IMR-90 (cell line): ENCODE results near the gene TMCC3. TPM values are rescaled to one million over a fixed set of nuclear protein-coding genes. Genes with fewer than 3 reads are reported as not detected.

Source experiments
- ATAC-seq: fragments of 200-7000 bp; cut with Tn5 transposase; 2 replicates; pipeline ENCODE4 v1.9.1; 2020; ENCODE audit warnings: low read depth, mild to moderate bottlenecking, moderate library complexity
- BruUV-seq: library from RNA; stranded (reverse); fragments of 400-500 nt; replicated peaks from 2 replicates; lab custom pipeline; 2021; lab: Mats Ljungman, UMichigan
- CTCF ChIA-PET: fragments of 300-600 bp; formaldehyde crosslinking; extraction: SDS; loops from one replicate; lab custom pipeline; 2021; ENCODE audit warnings: antibody characterized with exemption; lab: Yijun Ruan, JAX
- POLR2A ChIA-PET: fragments of 300-600 bp; sonication (Branson Sonifier 250); formaldehyde crosslinking; loops from one replicate; lab custom pipeline; 2022; ENCODE audit warnings: antibody characterized with exemption; ENCODE audit not compliant: unreplicated experiment; lab: Charles Lee
- DNase-seq: peaks from one replicate; pipeline ENCODE4 v3.0.0; 2013
- H2AFZ ChIP-seq: replicated peaks from 2 replicates; pipeline ENCODE3; 2013; ENCODE audit warnings: low read length, mild to moderate bottlenecking; ENCODE audit not compliant: poor library complexity
- H2AK5ac ChIP-seq: 2 replicates; pipeline ENCODE4 v1.6.1; 2013; ENCODE audit warnings: low read depth, low read length, inconsistent platforms
- H2AK9ac ChIP-seq: replicated peaks from 2 replicates; pipeline ENCODE3; 2013; ENCODE audit warnings: mild to moderate bottlenecking, low read depth, low read length, moderate library complexity; ENCODE audit not compliant: poor library complexity
- H2BK120ac ChIP-seq: 2 replicates; pipeline ENCODE4 v1.6.1; 2013; ENCODE audit warnings: low read depth, low read length, inconsistent platforms
- H2BK15ac ChIP-seq: 3 replicates; pipeline ENCODE4 v1.6.1; 2013; ENCODE audit warnings: low read depth, low read length, inconsistent platforms
- H2BK20ac ChIP-seq: 2 replicates; pipeline ENCODE4 v1.6.1; 2013; ENCODE audit warnings: low read depth, mild to moderate bottlenecking, inconsistent platforms, low read length, moderate library complexity
- H2BK5ac ChIP-seq: 2 replicates; pipeline ENCODE4 v1.6.1; 2013; ENCODE audit warnings: mild to moderate bottlenecking, low read depth, low read length, inconsistent platforms; ENCODE audit not compliant: poor library complexity, severe bottlenecking
- H3K14ac ChIP-seq: replicated peaks from 2 replicates; pipeline ENCODE4 v1.6.1; 2013; ENCODE audit warnings: low read depth, low read length, inconsistent platforms
- H3K18ac ChIP-seq: 2 replicates; pipeline ENCODE4 v1.6.1; 2013; ENCODE audit warnings: low read depth, low read length, control low read depth
- H3K23ac ChIP-seq: 2 replicates; pipeline ENCODE4 v1.6.1; 2013; ENCODE audit warnings: low read depth, low read length, inconsistent platforms
- H3K27ac ChIP-seq: 2 replicates; pipeline ENCODE4 v1.5.1; 2013; ENCODE audit warnings: mild to moderate bottlenecking, control low read depth, low read length; ENCODE audit not compliant: insufficient read depth
- H3K27me3 ChIP-seq: 2 replicates; pipeline ENCODE4 v1.6.1; 2013; ENCODE audit warnings: low read length; ENCODE audit not compliant: control insufficient read depth, insufficient read depth
- H3K36me3 ChIP-seq: 2 replicates; pipeline ENCODE4 v1.6.1; 2013; ENCODE audit warnings: low read length, mixed read lengths; ENCODE audit not compliant: control insufficient read depth, insufficient read depth
- H3K4ac ChIP-seq: 2 replicates; pipeline ENCODE4 v1.6.1; 2013; ENCODE audit warnings: low read depth, low read length, inconsistent platforms
- H3K4me1 ChIP-seq: 2 replicates; pipeline ENCODE4 v1.6.1; 2013; ENCODE audit warnings: low read length, mixed read lengths; ENCODE audit not compliant: control insufficient read depth, insufficient read depth
- H3K4me2 ChIP-seq: 2 replicates; pipeline ENCODE4 v1.6.1; 2013; ENCODE audit warnings: low read depth, mild to moderate bottlenecking, control low read depth, low read length, moderate library complexity
- H3K4me3 ChIP-seq: 2 replicates; pipeline ENCODE4 v1.5.1; 2013; ENCODE audit warnings: low read depth, mild to moderate bottlenecking, control low read depth, low read length, moderate library complexity; ENCODE audit not compliant: insufficient read depth
- H3K56ac ChIP-seq: 2 replicates; pipeline ENCODE4 v1.6.1; 2013; ENCODE audit warnings: low read length, inconsistent platforms; ENCODE audit not compliant: insufficient read depth; ENCODE audit errors: extremely low read depth
- H3K79me1 ChIP-seq, 2 experiments: 2 replicates each; pipeline ENCODE4 v1.6.1; 2013; ENCODE audit warnings: low read length in 2 of 2, inconsistent platforms in 1 of 2, low read depth in 1 of 2
- H3K9ac ChIP-seq: 2 replicates; pipeline ENCODE4 v1.6.1; 2013; ENCODE audit warnings: low read depth, low read length, control low read depth
- H3K9me1 ChIP-seq: 2 replicates; pipeline ENCODE4 v1.6.1; 2013; ENCODE audit warnings: low read length, inconsistent platforms; ENCODE audit not compliant: insufficient read depth
- H3K9me3 ChIP-seq: 2 replicates; pipeline ENCODE4 v1.6.1; 2013; ENCODE audit warnings: low read length; ENCODE audit not compliant: control insufficient read depth, insufficient read depth
- H4K20me1 ChIP-seq: 2 replicates; pipeline ENCODE4 v1.6.1; 2013; ENCODE audit warnings: low read length, inconsistent platforms; ENCODE audit not compliant: insufficient read depth
- H4K5ac ChIP-seq: 2 replicates; pipeline ENCODE4 v1.6.1; 2013; ENCODE audit warnings: mild to moderate bottlenecking, low read depth, low read length, control low read depth
- H4K8ac ChIP-seq, 2 experiments: 2 replicates each; pipeline ENCODE4 v1.6.1; 2013; ENCODE audit warnings: low read depth in 2 of 2, low read length in 2 of 2, control low read depth in 1 of 2, inconsistent platforms in 1 of 2
- H4K91ac ChIP-seq: 2 replicates; pipeline ENCODE4 v1.6.1; 2013; ENCODE audit warnings: low read depth, low read length, inconsistent platforms; ENCODE audit not compliant: insufficient read depth
- CEBPB ChIP-seq: IDR thresholded peaks from 2 replicates; pipeline ENCODE4 v1.6.1; 2012; ENCODE audit warnings: low read depth, low read length, improper control_type of control experiment
- CHD1 ChIP-seq: IDR thresholded peaks from 2 replicates; pipeline ENCODE4 v1.6.1; 2012; ENCODE audit warnings: low read depth, low read length, improper control_type of control experiment
- POLR2A ChIP-seq: IDR thresholded peaks from 2 replicates; pipeline ENCODE4 v1.6.1; 2012; ENCODE audit warnings: mild to moderate bottlenecking, low read depth, low read length
- WGBS, 2 experiments: methylation state at CpG; one replicate each; pipeline versions ENCODE4 v1.1.5 to v1.1.7; 2013; ENCODE audit warnings: missing lambda C conversion rate in 2 of 2; ENCODE audit not compliant: insufficient read length in 1 of 2; ENCODE audit errors: extremely low coverage in 2 of 2; 5-methylcytosine and 5-hydroxymethylcytosine counted together
- dilution Hi-C: fragments of 300-500 bp; cut with HindIII; formaldehyde crosslinking; loops from one replicate; pipeline ENCODE4 v1.14.3; 2018; ENCODE audit warnings: low sequenced_read_pairs; ENCODE audit not compliant: unreplicated experiment
- in situ Hi-C: fragments of 300-500 bp; cut with MboI; formaldehyde crosslinking; loops from 3 replicates; pipeline ENCODE4 v1.14.3; 2019; ENCODE audit warnings: low sequenced_read_pairs, inconsistent platforms, mixed read lengths
- intact Hi-C: fragments of 100-400 bp; cut with micrococcal nuclease; formaldehyde crosslinking; loops from 2 replicates; pipeline ENCODE4 v1.10.0; 2022
- polyA plus RNA-seq, 3 experiments: library from polyadenylated mRNA; depleted of rRNA; stranded (reverse); fragments of >200 nt; gene quantifications; 2 replicates each; pipeline ENCODE4 v1.2.3, GENCODE V29; 2012; ENCODE audit warnings: low replicate concordance in 1 of 3
- total RNA-seq: library from RNA; depleted of rRNA; stranded (reverse); fragments of >200 nt; gene quantifications from 2 replicates; pipeline ENCODE4 v1.2.3, GENCODE V29; 2012

The TMCC3 gene
- total and polyA plus RNA-seq, 2 of the 4 experiments (the other 2 are of a cell fraction) = 0.14 to 0.36 TPM

GRCh38 chr12:94553875-94554274, 96.5 kb downstream of the TMCC3 start:
- H3K9ac ChIP-seq = no peak overlapping the region
- H3K9me3 ChIP-seq = peaks cover 2% of the 10 kb centered on the region; the same call in 1 of the 2 replicates
- no peak overlapping the region for H3K4me3 ChIP-seq
- H2BK5ac ChIP-seq = no peak overlapping the region
- no peak overlapping the region for H4K91ac ChIP-seq
- no TSS peak for BruUV-seq
- H2BK120ac ChIP-seq = no peak overlapping the region
- ATAC-seq = no peak
- no peak overlapping the region for H3K23ac ChIP-seq
- H3K79me1 ChIP-seq = no peaks in the 10 kb centered on the region
- no peaks in the 10 kb centered on the region for H3K9me1 ChIP-seq
- no peaks in the 10 kb centered on the region; the same call in 1 of the 2 replicates for H3K27me3 ChIP-seq
- H3K56ac ChIP-seq = no peak overlapping the region
- H3K27ac ChIP-seq = no peak overlapping the region
- no peak for DNase-seq
- no peak overlapping the region for H3K4me2 ChIP-seq
- H3K36me3 ChIP-seq = no peaks in the 10 kb centered on the region
- no peak overlapping the region for H3K4ac ChIP-seq
- H2AK5ac ChIP-seq = no peak overlapping the region
- H4K20me1 ChIP-seq = no peaks in the 10 kb centered on the region
- H2AK9ac ChIP-seq = no peak overlapping the region
- ChIA-PET POLR2A (no interaction called here), CTCF (no interaction called here)
- no peak overlapping the region for H3K14ac ChIP-seq
- dilution Hi-C loops = no loop called here
- intact Hi-C loops = loop anchor here (10.0 kb wide), 1 partner anchor 1281 kb away; no protein-coding TSS in a partner anchor
- no peak overlapping the region for H2AFZ ChIP-seq
- H4K5ac ChIP-seq = no peak overlapping the region
- WGBS, 2 experiments = 82 to 100% methylated on average over 1 to 4 of the region's 15 CpGs
- no peaks in the 10 kb centered on the region for H3K4me1 ChIP-seq
- in situ Hi-C loops = no loop called here
- TF ChIP-seq CHD1 (no peak), CEBPB (no peak), POLR2A (no peak)
- no peak overlapping the region for H4K8ac ChIP-seq
- no peak overlapping the region for H2BK20ac ChIP-seq
- H2BK15ac ChIP-seq = no peak overlapping the region
- no peak overlapping the region for H3K18ac ChIP-seq
